H1 (cell line): Measurements from ENCODE around the gene RNASE13. TPM values are rescaled to one million over a fixed set of nuclear protein-coding genes. Genes with fewer than 3 reads are reported as not detected.

Source experiments
- CTCF ChIA-PET: fragments of 300-600 bp; sonication (Branson Sonifier 250); formaldehyde crosslinking; loops from one replicate; lab custom pipeline; 2021; ENCODE audit not compliant: partially characterized antibody; lab: Charles Lee
- POLR2A ChIA-PET: fragments of 300-600 bp; sonication (Branson Sonifier 250); formaldehyde crosslinking; loops from one replicate; lab custom pipeline; 2021; ENCODE audit warnings: inconsistent platforms; ENCODE audit not compliant: partially characterized antibody; lab: Charles Lee
- DNase-seq, 2 experiments: peaks; one replicate each; pipeline versions ENCODE4 v3.0.0 to v3.0.0-alpha.2; 2010 to 2022; ENCODE audit warnings: low spot score in 2 of 2, low read depth in 1 of 2, mixed read lengths in 1 of 2
- FAIRE-seq: peaks from 2 replicates; lab custom pipeline; 2011; peaks lifted over from hg19 to GRCh38; lab: Jason Lieb, UNC
- H2AFZ ChIP-seq: 2 replicates; pipeline ENCODE4 v1.8.1; 2012; ENCODE audit warnings: low read length, inconsistent platforms
- H2AK5ac ChIP-seq: 2 replicates; pipeline ENCODE4 v1.6.1; 2013; ENCODE audit warnings: low read depth, low read length
- H2BK120ac ChIP-seq: replicated peaks from 2 replicates; pipeline ENCODE3; 2013; ENCODE audit warnings: low read depth, low read length, inconsistent platforms
- H2BK12ac ChIP-seq: 2 replicates; pipeline ENCODE4 v1.6.1; 2013; ENCODE audit warnings: low read depth, low read length
- H2BK15ac ChIP-seq: 2 replicates; pipeline ENCODE4 v1.6.1; 2013; ENCODE audit warnings: low read length
- H2BK20ac ChIP-seq: 2 replicates; pipeline ENCODE4 v1.6.1; 2013; ENCODE audit warnings: low read length
- H2BK5ac ChIP-seq: 2 replicates; pipeline ENCODE4 v1.6.1; 2013; ENCODE audit warnings: low read depth, low read length
- H3K14ac ChIP-seq: 2 replicates; pipeline ENCODE4 v1.6.1; 2013; ENCODE audit warnings: inconsistent platforms; ENCODE audit not compliant: insufficient read length
- H3K18ac ChIP-seq: 2 replicates; pipeline ENCODE4 v1.6.1; 2013; ENCODE audit warnings: low read length; ENCODE audit errors: extremely low read depth
- H3K23ac ChIP-seq: 2 replicates; pipeline ENCODE4 v1.6.1; 2013; ENCODE audit warnings: inconsistent platforms; ENCODE audit not compliant: insufficient read length
- H3K23me2 ChIP-seq: 2 replicates; pipeline ENCODE4 v1.6.1; 2013; ENCODE audit warnings: low read depth, low read length
- H3K27ac ChIP-seq: 2 replicates; pipeline ENCODE4 v1.6.1; 2011; ENCODE audit warnings: low read depth, low read length, inconsistent platforms
- H3K27me3 ChIP-seq, 4 experiments: replicated peaks in 1 of 4; 1 replicate in 1 of 4; 2 replicates in 3 of 4; pipeline versions ENCODE4 v1.6.1 to v1.8.1; 2011 to 2013; ENCODE audit warnings: low read length in 3 of 4, mild to moderate bottlenecking in 3 of 4, inconsistent platforms in 2 of 4, mixed read lengths in 2 of 4, moderate library complexity in 1 of 4; ENCODE audit not compliant: control insufficient read depth in 3 of 4, insufficient read depth in 3 of 4; ENCODE audit errors: extremely low read depth in 1 of 4
- H3K36me3 ChIP-seq, 4 experiments: 2 replicates each; pipeline versions ENCODE4 v1.6.1 to v1.8.1; 2011 to 2013; ENCODE audit warnings: mild to moderate bottlenecking in 4 of 4, low read length in 3 of 4, moderate library complexity in 2 of 4, control low read depth in 1 of 4, inconsistent platforms in 1 of 4; ENCODE audit not compliant: insufficient read depth in 4 of 4, control insufficient read depth in 2 of 4
- H3K4ac ChIP-seq: replicated peaks from 2 replicates; pipeline ENCODE3; 2013; ENCODE audit warnings: low read length, low read depth, mixed read lengths, inconsistent platforms; ENCODE audit not compliant: insufficient read length
- H3K4me1 ChIP-seq, 4 experiments: replicated peaks in 1 of 4; 1 replicate in 1 of 4; 2 replicates in 3 of 4; pipeline versions ENCODE4 v1.6.1 to v1.8.1; 2011 to 2013; ENCODE audit warnings: low read length in 3 of 4, inconsistent platforms in 2 of 4, mixed read lengths in 1 of 4; ENCODE audit not compliant: insufficient read depth in 4 of 4, control insufficient read depth in 3 of 4
- H3K4me2 ChIP-seq, 2 experiments: 2 replicates each; pipeline versions ENCODE4 v1.6.1 to v1.8.1; 2011 to 2013; ENCODE audit warnings: low read depth in 2 of 2, low read length in 2 of 2, control low read depth in 1 of 2, inconsistent platforms in 1 of 2, mild to moderate bottlenecking in 1 of 2; ENCODE audit not compliant: insufficient read depth in 1 of 2
- H3K4me3 ChIP-seq, 4 experiments: fragments of 200-600, 300-600 bp in 1 of 4; sonication (generic), shearing (Covaris generic), sonication (Bioruptor Twin) in 1 of 4; 2 replicates each; pipeline versions ENCODE4 v1.5.1 to v1.8.1; 2011 to 2016; ENCODE audit warnings: low read length in 4 of 4, low read depth in 3 of 4, control low read depth in 2 of 4, inconsistent platforms in 2 of 4, mild to moderate bottlenecking in 2 of 4, mixed read lengths in 1 of 4, moderate library complexity in 1 of 4; ENCODE audit not compliant: insufficient read depth in 2 of 4; ENCODE audit errors: extremely low read depth in 1 of 4
- H3K56ac ChIP-seq: replicated peaks from 2 replicates; pipeline ENCODE3; 2013; ENCODE audit warnings: low read depth, mild to moderate bottlenecking, mixed read lengths, low read length, inconsistent platforms; ENCODE audit not compliant: insufficient read length
- H3K79me1 ChIP-seq: 2 replicates; pipeline ENCODE4 v1.6.1; 2013; ENCODE audit warnings: low read depth, low read length, control low read depth
- H3K79me2 ChIP-seq, 2 experiments: 2 replicates each; pipeline versions ENCODE4 v1.6.1 to v1.8.1; 2012 to 2013; ENCODE audit warnings: low read length in 2 of 2, mild to moderate bottlenecking in 2 of 2, inconsistent platforms in 1 of 2; ENCODE audit not compliant: insufficient read depth in 2 of 2, control insufficient read depth in 1 of 2
- H3K9ac ChIP-seq, 4 experiments: replicated peaks in 1 of 4; 1 replicate in 1 of 4; 2 replicates in 3 of 4; pipeline versions ENCODE4 v1.6.1 to v1.8.1; 2011 to 2013; ENCODE audit warnings: low read depth in 3 of 4, low read length in 3 of 4, control low read depth in 2 of 4, mild to moderate bottlenecking in 2 of 4, moderate library complexity in 2 of 4, inconsistent platforms in 1 of 4; ENCODE audit errors: extremely low read depth in 1 of 4
- H3K9me3 ChIP-seq, 2 experiments: 2 replicates each; pipeline versions ENCODE4 v1.6.1 to v1.8.1; 2012 to 2013; ENCODE audit warnings: mild to moderate bottlenecking in 2 of 2, moderate library complexity in 2 of 2, control low read depth in 1 of 2, inconsistent platforms in 1 of 2, low read depth in 1 of 2, low read length in 1 of 2, mixed read lengths in 1 of 2; ENCODE audit not compliant: insufficient read depth in 2 of 2
- H4K20me1 ChIP-seq, 2 experiments: replicated peaks in 1 of 2; 2 replicates each; pipeline versions ENCODE3 to v1.8.1; 2011 to 2013; ENCODE audit warnings: inconsistent platforms in 2 of 2, low read length in 2 of 2, mild to moderate bottlenecking in 1 of 2; ENCODE audit not compliant: insufficient read depth in 2 of 2, control insufficient read depth in 1 of 2
- H4K5ac ChIP-seq: 2 replicates; pipeline ENCODE4 v1.6.1; 2013; ENCODE audit warnings: low read length, low read depth, mixed read lengths, inconsistent platforms; ENCODE audit not compliant: insufficient read length
- H4K8ac ChIP-seq: 2 replicates; pipeline ENCODE4 v1.8.0; 2013; ENCODE audit warnings: mild to moderate bottlenecking, moderate library complexity, low read length, inconsistent platforms; ENCODE audit not compliant: insufficient read depth; ENCODE audit errors: extremely low read depth
- H4K91ac ChIP-seq: replicated peaks from 2 replicates; pipeline ENCODE3; 2013; ENCODE audit warnings: low read length, mixed read lengths, inconsistent platforms; ENCODE audit not compliant: insufficient read length
- CTBP2 ChIP-seq: IDR thresholded peaks from 2 replicates; pipeline ENCODE4 v1.7.0; 2011; ENCODE audit warnings: borderline replicate concordance, mild to moderate bottlenecking, moderate library complexity, mixed read lengths, low read length; ENCODE audit not compliant: insufficient read depth, insufficient read length
- FOSL1 ChIP-seq: IDR thresholded peaks from 2 replicates; pipeline ENCODE4 v1.6.1; 2011; ENCODE audit warnings: mild to moderate bottlenecking, low read depth, low read length, moderate library complexity; ENCODE audit not compliant: insufficient read depth
- HDAC2 ChIP-seq, 2 experiments: fragments of 300-600 bp in 1 of 2; sonication (generic) in 1 of 2; IDR thresholded peaks; 2 replicates each; pipeline ENCODE4 v1.6.1; 2011 to 2012; ENCODE audit warnings: low read depth in 2 of 2, low read length in 2 of 2, mild to moderate bottlenecking in 2 of 2, moderate library complexity in 2 of 2, borderline replicate concordance in 1 of 2, inconsistent platforms in 1 of 2
- KDM5A ChIP-seq: fragments of 200-600 bp; IDR thresholded peaks from 2 replicates; pipeline ENCODE4 v1.7.1; 2012; ENCODE audit warnings: mild to moderate bottlenecking, low read length, inconsistent platforms, mixed read lengths
- POLR2A ChIP-seq, 2 experiments: IDR thresholded peaks; 1 replicate in 1 of 2; 2 replicates in 1 of 2; pipeline ENCODE4 v1.6.1; 2011; ENCODE audit warnings: low read depth in 2 of 2, low read length in 2 of 2, mild to moderate bottlenecking in 2 of 2; ENCODE audit errors: control extremely low read depth in 1 of 2
- RBBP5 ChIP-seq: IDR thresholded peaks from 2 replicates; pipeline ENCODE4 v1.7.1; 2012; ENCODE audit warnings: low read depth, mild to moderate bottlenecking, inconsistent platforms, low read length, moderate library complexity, borderline replicate concordance
- SAP30 ChIP-seq: fragments of 300-600 bp; sonication (generic); IDR thresholded peaks from 2 replicates; pipeline ENCODE4 v1.7.1; 2012; ENCODE audit warnings: low read length, moderate library complexity, mild to moderate bottlenecking, inconsistent platforms; ENCODE audit not compliant: insufficient read depth, insufficient replicate concordance
- SIN3A ChIP-seq, 2 experiments: IDR thresholded peaks in 1 of 2; conservative IDR thresholded peaks in 1 of 2; 2 replicates each; pipeline ENCODE4 v1.6.1; 2011 to 2012; ENCODE audit warnings: low read length in 2 of 2, improper control_type of control experiment in 1 of 2, low read depth in 1 of 2, mild to moderate bottlenecking in 1 of 2
- SUZ12 ChIP-seq: fragments of 200-600 bp; sonication (generic); IDR thresholded peaks from 2 replicates; pipeline ENCODE4 v1.6.1; 2012; ENCODE audit warnings: mild to moderate bottlenecking, inconsistent platforms, low read length, moderate library complexity, mixed read lengths
- WGBS, 2 experiments: shearing (Covaris generic) in 1 of 2; methylation state at CpG; one replicate each; pipeline versions ENCODE4 v1.1.6 to v1.1.7; 2013 to 2015; ENCODE audit warnings: low lambda C conversion rate in 2 of 2, mixed read lengths in 2 of 2, inconsistent platforms in 1 of 2, low coverage in 1 of 2, missing lambda C conversion rate in 1 of 2; ENCODE audit not compliant: insufficient replicate concordance in 2 of 2, insufficient coverage in 1 of 2, insufficient read length in 1 of 2; ENCODE audit errors: extremely low coverage in 1 of 2, missing lambda C conversion rate in 1 of 2; 5-methylcytosine and 5-hydroxymethylcytosine counted together
- polyA plus RNA-seq, 7 experiments: library from polyadenylated mRNA; depleted of rRNA in 3 of 7; stranded (reverse) in 5 of 7; unstranded in 2 of 7; fragments of >200 nt in 5 of 7; fragments of 200-250 nt in 2 of 7; gene quantifications; 1 replicate in 5 of 7; 2 replicates in 1 of 7; 4 replicates in 1 of 7; pipeline versions ENCODE4 v1.2.1 to v1.2.3, GENCODE V29; 2011 to 2013; ENCODE audit warnings: missing spikeins in 2 of 7, mixed read lengths in 2 of 7
- total RNA-seq: library from RNA; stranded (reverse); fragmentation: NEBNext Ultra II Directional; extraction: Animal tissue kit (Norgen Biotek cat#: 25700); gene quantifications from 2 replicates; pipeline ENCODE4 v1.2.1, GENCODE V29; 2021

The RNASE13 gene
- total and polyA plus RNA-seq, 2 of the 8 experiments (the other 6 are each of a cell fraction or from before 2014, with no cell fraction given) = not detected

- no peak within 1 kb of the TSS for H2BK120ac ChIP-seq
- ChIA-PET POLR2A (interaction anchor here (0.6 to 3.4 kb wide), 9 partner anchors 8 to 78 kb away, joined by 3 to 19 read pairs (median 4); partner anchors contain the start of gene ARHGEF40), CTCF (interaction anchor here (0.6 to 16.1 kb wide), 7 partner anchors 9 to 575 kb away, joined by 3 to 371 read pairs (median 5); partner anchors contain the start of genes ARHGEF40 and RNASE7)
- H3K18ac ChIP-seq = peak within 1 kb of the TSS; percentile 95
- peaks cover 0 to 5% (median 0%) of the 10 kb centered on the region in 4 experiments; a peak in 1 of 8 replicates for H3K36me3 ChIP-seq
- peak within 1 kb of the TSS; percentile 71; the same call in 1 of the 2 replicates for H3K27ac ChIP-seq
- peak within 1 kb of the TSS in 3 of 4 experiments; percentile 38 to 71 (median 50); a peak in 4 of 7 replicates for H3K9ac ChIP-seq
- H3K4ac ChIP-seq = no peak within 1 kb of the TSS
- no peaks in the 10 kb centered on the region for H4K20me1 ChIP-seq
- H3K27me3 ChIP-seq = peaks cover 2 to 25% (median 22%) of the 10 kb centered on the region in 4 experiments; a peak in 6 of 7 replicates
- peaks cover 17% of the 10 kb centered on the region for H3K23me2 ChIP-seq
- H4K5ac ChIP-seq = peak within 1 kb of the TSS; percentile 94
- H2BK15ac ChIP-seq = peak within 1 kb of the TSS; percentile 98; the same call in 1 of the 2 replicates
- no peak within 1 kb of the TSS for H3K14ac ChIP-seq
- H2AK5ac ChIP-seq = no peak within 1 kb of the TSS
- no peak within 1 kb of the TSS; the same call in 1 of the 2 replicates for H2AFZ ChIP-seq
- H3K79me2 ChIP-seq = no peaks in the 10 kb centered on the region
- peak within 1 kb of the TSS; percentile 98 for H2BK12ac ChIP-seq
- H2BK5ac ChIP-seq = peak within 1 kb of the TSS; percentile 93
- H3K9me3 ChIP-seq = no peaks in the 10 kb centered on the region
- H4K91ac ChIP-seq = peak within 1 kb of the TSS; percentile 75
- H3K4me2 ChIP-seq = peak within 1 kb of the TSS; percentile 93 to 94
- H3K79me1 ChIP-seq = no peaks in the 10 kb centered on the region
- H3K4me1 ChIP-seq = peaks cover 4 to 22% (median 14%) of the 10 kb centered on the region in 4 experiments; a peak in 6 of 7 replicates
- H3K56ac ChIP-seq = peak within 1 kb of the TSS; percentile 46
- peak in 1 of 2 experiments; percentile 91 for DNase-seq
- H2BK20ac ChIP-seq = peak within 1 kb of the TSS; percentile 61; the same call in 1 of the 2 replicates
- peak within 1 kb of the TSS; percentile 91 for H4K8ac ChIP-seq
- no peak for FAIRE-seq
- peak within 1 kb of the TSS; percentile 64 to 92 (median 70) for H3K4me3 ChIP-seq
- WGBS, 2 experiments = 1% methylated on average over 33 of the region's 72 CpGs; no CpG with 5 or more reads in 1 of the 2 experiments
- H3K23ac ChIP-seq = no peak within 1 kb of the TSS
- TF ChIP-seq SIN3A (conservative IDR thresholded peaks at IDR 0.05 in 1 of 2, IDR thresholded peaks at IDR 0.05 in 1 of 2; ENCODE audit: low read depth in 1 of 2, low read length in 2 of 2) (peak in 1 of 2 experiments; percentile 32; a peak in 1 of 4 replicates), POLR2A (IDR thresholded peaks at IDR 0.05; ENCODE audit: control extremely low read depth in 1 of 2, low read depth in 2 of 2, low read length in 2 of 2) (no peak), KDM5A (no peak), SUZ12 (0 out of 2 replicates have a peak, but pooled peaks have one; percentile 13), FOSL1 (peak; percentile 16; the same call in 1 of the 2 replicates), RBBP5 (0 out of 2 replicates have a peak, but pooled peaks have one; percentile 6), CTBP2 (peak; percentile 68), SAP30 (peak; percentile 15), HDAC2 (IDR thresholded peaks at IDR 0.05; ENCODE audit: borderline replicate concordance in 1 of 2, low read depth in 2 of 2, low read length in 2 of 2) (0 out of 4 replicates have a peak, but pooled peaks of 1 of the 2 experiments have one; percentile 3)
Observed at GRCh38 chr14:21024585-21025370, 9.8 kb downstream of the RNASE13 start, which contains the start of gene NDRG2. NDRG2 (minus strand) TSS chr14:21025061; CDS start chr14:21023315, 1,746 bp downstream.
